Gastroesophageal sphincter (tissue), 3 donors: ENCODE measurements around the gene AMER2.

Experiments
- EP300 ChIP-seq: sonication (generic); formaldehyde crosslinking; IDR thresholded peaks from one replicate; pipeline ENCODE4 v1.6.1; 2017; ENCODE audit warnings: antibody characterized with exemption, mild to moderate bottlenecking
- POLR2A ChIP-seq, 2 donors: fragments of 450-650 bp; IDR thresholded peaks; one replicate each; pipeline ENCODE4 v1.6.1; 2017; ENCODE audit warnings: antibody characterized with exemption in 2 of 2, mild to moderate bottlenecking in 2 of 2, moderate library complexity in 1 of 2
- TF ChIP-seq, protein P1 (sequence below), 4 experiments: fragments of 200-600 bp in 2 of 4; fragments of 450-650 bp in 2 of 4; sonication (generic) in 1 of 4; IDR thresholded peaks; one replicate each; pipeline ENCODE4 v1.5.1; 2017 to 2019; ENCODE audit warnings: antibody characterized with exemption in 4 of 4, mild to moderate bottlenecking in 2 of 4, moderate library complexity in 2 of 4

GRCh38 chr13:25196971-25197370 lies 24.9 kb upstream of the AMER2 start:
- TF ChIP-seq, protein P1, sequence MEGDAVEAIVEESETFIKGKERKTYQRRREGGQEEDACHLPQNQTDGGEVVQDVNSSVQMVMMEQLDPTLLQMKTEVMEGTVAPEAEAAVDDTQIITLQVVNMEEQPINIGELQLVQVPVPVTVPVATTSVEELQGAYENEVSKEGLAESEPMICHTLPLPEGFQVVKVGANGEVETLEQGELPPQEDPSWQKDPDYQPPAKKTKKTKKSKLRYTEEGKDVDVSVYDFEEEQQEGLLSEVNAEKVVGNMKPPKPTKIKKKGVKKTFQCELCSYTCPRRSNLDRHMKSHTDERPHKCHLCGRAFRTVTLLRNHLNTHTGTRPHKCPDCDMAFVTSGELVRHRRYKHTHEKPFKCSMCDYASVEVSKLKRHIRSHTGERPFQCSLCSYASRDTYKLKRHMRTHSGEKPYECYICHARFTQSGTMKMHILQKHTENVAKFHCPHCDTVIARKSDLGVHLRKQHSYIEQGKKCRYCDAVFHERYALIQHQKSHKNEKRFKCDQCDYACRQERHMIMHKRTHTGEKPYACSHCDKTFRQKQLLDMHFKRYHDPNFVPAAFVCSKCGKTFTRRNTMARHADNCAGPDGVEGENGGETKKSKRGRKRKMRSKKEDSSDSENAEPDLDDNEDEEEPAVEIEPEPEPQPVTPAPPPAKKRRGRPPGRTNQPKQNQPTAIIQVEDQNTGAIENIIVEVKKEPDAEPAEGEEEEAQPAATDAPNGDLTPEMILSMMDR (IDR thresholded peaks at IDR 0.05): no peak
- TF ChIP-seq POLR2A (IDR thresholded peaks at IDR 0.05): no peak
- no peak for TF ChIP-seq EP300
